ENCODE results near the gene NPAS3.
A peak's percentile ranks its signal among the peaks of the same experiment; 100 is the strongest.

- TF ChIP-seq CTCF (IDR thresholded peaks at IDR 0.05) (peak in 1 of 4 experiments; percentile 9), POLR2AphosphoS5 (IDR thresholded peaks at IDR 0.05) (no peak)
Measured at GRCh38 chr14:33184587-33184986, 245.9 kb downstream of the NPAS3 start.
